ENCODE measurements around the gene CCDC188. TPM values are rescaled to one million over a fixed set of nuclear protein-coding genes. Genes with fewer than 3 reads are reported as not detected.

Gene CCDC188
- total RNA-seq, 2 donors from 2014 or later = not detected

- Histone ChIP-seq H3K9me3 (no peaks in the 10 kb centered on the region), H3K4me1 (ENCODE audit: control insufficient read depth in 1 of 2, low read depth in 2 of 2) (no peaks in the 10 kb centered on the region), H3K36me3 (no peaks in the 10 kb centered on the region), H3K27ac (no peak overlapping the region), H3K27me3 (replicated peaks; ENCODE audit: insufficient read depth) (no peaks in the 10 kb centered on the region), H3K4me3 (no peak overlapping the region)
- ATAC-seq (ENCODE audit: insufficient number of reproducible peaks, low FRiP score, low read depth) (no peak), DNase-seq (ENCODE audit: low spot score) (no peak)
- TF ChIP-seq CTCF (IDR thresholded peaks at IDR 0.05) = peak; percentile 13
Observed at GRCh38 chr22:20180245-20180630, 29.4 kb upstream of the CCDC188 start.

- no peaks in the 10 kb centered on the region for H3K9me3 ChIP-seq
- ATAC-seq (ENCODE audit: insufficient number of reproducible peaks, low FRiP score, low read depth) (no peak), DNase-seq (ENCODE audit: low spot score) (no peak)
- H3K27me3 ChIP-seq (replicated peaks; ENCODE audit: insufficient read depth) = no peaks in the 10 kb centered on the region
- no peak for TF ChIP-seq CTCF (IDR thresholded peaks at IDR 0.05)
- no peak overlapping the region for H3K4me3 ChIP-seq
- H3K27ac ChIP-seq = no peak overlapping the region
- H3K36me3 ChIP-seq = no peaks in the 10 kb centered on the region
- H3K4me1 ChIP-seq (ENCODE audit: control insufficient read depth in 1 of 2, low read depth in 2 of 2) = no peaks in the 10 kb centered on the region
Observed at GRCh38 chr22:20179455-20180244, 28.8 kb upstream of the CCDC188 start.

DNA sequence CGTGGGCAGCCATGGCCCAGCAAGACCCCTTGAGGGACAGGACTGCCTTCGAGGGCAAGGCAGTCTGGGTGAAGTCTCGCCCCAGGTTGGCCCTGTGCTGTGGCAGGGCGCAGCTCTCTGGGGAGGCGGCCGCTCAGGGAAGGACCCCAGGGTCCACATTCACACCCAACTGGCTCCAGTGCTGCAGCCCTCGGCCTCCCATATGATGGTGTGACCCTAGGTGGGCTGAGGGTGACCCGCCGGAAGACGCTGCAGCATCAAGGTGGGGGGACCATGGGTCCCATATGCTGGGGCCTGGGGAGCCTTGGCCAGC, 28.0 kb upstream of the CCDC188 start:
- DNase-seq (ENCODE audit: low spot score) (no peak), ATAC-seq (ENCODE audit: insufficient number of reproducible peaks, low FRiP score, low read depth) (no peak)
- no peaks in the 10 kb centered on the region for H3K4me1 ChIP-seq (ENCODE audit: control insufficient read depth in 1 of 2, low read depth in 2 of 2)
- no peak overlapping the region for H3K27ac ChIP-seq
- H3K4me3 ChIP-seq = no peak overlapping the region
- no peaks in the 10 kb centered on the region for H3K9me3 ChIP-seq
- TF ChIP-seq CTCF (IDR thresholded peaks at IDR 0.05) = no peak
- H3K27me3 ChIP-seq (replicated peaks; ENCODE audit: insufficient read depth) = no peaks in the 10 kb centered on the region
- no peaks in the 10 kb centered on the region for H3K36me3 ChIP-seq

DNA sequence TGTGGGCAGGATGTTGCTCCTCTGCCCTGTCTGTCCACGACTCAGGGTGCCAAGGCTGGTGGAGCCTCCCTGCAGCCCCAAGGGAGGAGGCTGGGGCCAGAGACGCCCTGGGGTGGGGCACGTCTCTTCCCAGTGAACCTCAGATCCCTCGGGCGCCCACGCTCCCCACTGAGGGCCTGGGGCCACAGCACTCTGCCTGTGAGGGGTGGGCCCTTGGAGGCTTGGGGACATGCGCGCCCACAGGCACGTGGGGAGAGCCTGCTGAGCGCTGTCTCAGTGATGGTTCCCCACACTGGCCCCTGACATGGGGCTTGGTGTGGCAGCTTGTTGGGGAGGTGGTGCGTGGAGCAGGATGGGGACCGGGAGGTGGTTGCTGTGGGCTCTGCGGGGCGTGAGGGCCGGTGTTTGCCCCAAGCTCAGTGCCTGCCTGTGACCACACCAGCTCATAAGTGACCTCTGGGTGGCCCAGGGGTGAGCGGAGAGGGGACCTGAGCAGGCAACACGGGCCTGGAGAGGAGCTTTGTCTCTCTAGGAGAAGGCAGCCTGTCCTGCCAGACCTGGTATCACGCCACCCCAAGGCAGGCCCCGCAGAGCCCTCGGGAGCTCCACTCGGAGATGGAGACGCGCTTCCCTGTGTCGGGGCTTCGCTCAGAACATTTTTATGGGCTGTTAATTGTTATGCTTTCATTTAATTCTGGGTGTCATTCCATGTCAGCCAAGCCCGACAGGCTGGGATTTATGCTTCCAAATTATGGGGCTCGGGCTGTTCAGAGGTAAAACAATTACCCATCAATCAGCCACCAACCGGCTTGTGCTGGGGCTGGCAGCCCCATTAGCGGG, 27.4 kb upstream of the CCDC188 start:
- no peaks in the 10 kb centered on the region for H3K36me3 ChIP-seq
- no peak overlapping the region for H3K27ac ChIP-seq
- no peaks in the 10 kb centered on the region for H3K9me3 ChIP-seq
- H3K27me3 ChIP-seq (replicated peaks; ENCODE audit: insufficient read depth) = no peaks in the 10 kb centered on the region
- TF ChIP-seq CTCF (IDR thresholded peaks at IDR 0.05) = no peak
- H3K4me3 ChIP-seq = no peak overlapping the region
- no peak for DNase-seq (ENCODE audit: low spot score)
- no peaks in the 10 kb centered on the region for H3K4me1 ChIP-seq (ENCODE audit: control insufficient read depth in 1 of 2, low read depth in 2 of 2)
- no peak for ATAC-seq (ENCODE audit: insufficient number of reproducible peaks, low FRiP score, low read depth)

DNA sequence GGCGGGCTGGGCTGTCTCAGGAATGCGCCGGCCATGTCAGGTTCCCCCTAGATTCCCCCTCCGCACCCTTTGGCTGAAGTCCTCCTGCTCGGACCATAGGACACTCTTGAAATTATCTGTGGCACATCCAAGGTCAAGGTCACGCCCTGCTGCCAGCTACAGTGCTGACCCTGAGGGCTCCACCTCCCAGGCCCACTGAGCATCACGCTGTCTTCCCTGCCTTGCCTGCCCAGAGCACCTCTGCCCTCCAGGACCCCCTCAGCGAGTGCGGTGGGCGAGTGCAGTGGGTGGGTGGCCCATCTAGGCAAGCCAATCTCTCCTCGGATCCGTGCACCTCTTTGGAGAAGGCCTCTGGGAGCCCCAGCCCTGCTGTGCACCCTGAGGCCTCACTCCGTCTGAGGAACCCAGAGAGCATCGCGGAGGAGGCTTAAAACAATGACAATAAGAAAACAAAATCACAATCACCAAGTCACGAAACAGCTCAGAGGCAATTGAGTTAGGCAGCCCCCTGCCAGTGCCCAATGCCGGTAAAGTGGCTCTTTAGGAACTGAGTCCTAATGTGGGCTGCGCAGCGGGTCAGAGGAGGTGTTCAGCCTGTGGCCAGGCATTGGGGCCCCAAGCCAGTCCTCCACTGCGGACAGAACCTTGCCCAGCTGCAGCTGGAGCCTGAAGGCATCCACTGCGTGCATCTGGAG, 26.5 kb upstream of the CCDC188 start:
- no peak for DNase-seq (ENCODE audit: low spot score)
- no peak for ATAC-seq (ENCODE audit: insufficient number of reproducible peaks, low FRiP score, low read depth)
- H3K4me3 ChIP-seq = no peak overlapping the region
- no peaks in the 10 kb centered on the region for H3K4me1 ChIP-seq (ENCODE audit: control insufficient read depth in 1 of 2, low read depth in 2 of 2)
- no peaks in the 10 kb centered on the region for H3K27me3 ChIP-seq (replicated peaks; ENCODE audit: insufficient read depth)
- H3K27ac ChIP-seq = no peak overlapping the region
- TF ChIP-seq CTCF (IDR thresholded peaks at IDR 0.05) = no peak
- no peaks in the 10 kb centered on the region for H3K9me3 ChIP-seq
- no peaks in the 10 kb centered on the region for H3K36me3 ChIP-seq

Data from thoracic aorta (tissue), 2 donors.